GM18951 (cell line): ENCODE results near the gene MS4A6A.
"Not testable (repeated sequence)": the region's sequence is repeated elsewhere in the genome, so short reads cannot be mapped to it uniquely, and the experiment has no call there.

Experiments used
- POLR2A ChIP-seq: IDR thresholded peaks from 4 replicates; pipeline ENCODE4 v1.6.1; 2011; ENCODE audit warnings: mild to moderate bottlenecking; ENCODE audit not compliant: insufficient read length, insufficient read depth; ENCODE audit errors: extremely low read depth
- in situ Hi-C: fragments of 300-500 bp; cut with MboI; formaldehyde crosslinking; loops from one replicate; pipeline ENCODE4 v1.12.0; 2022; ENCODE audit warnings: low sequenced_read_pairs, mixed read lengths, inconsistent platforms; ENCODE audit not compliant: unreplicated experiment

Gene MS4A6A

GRCh38 chr11:60195923-60196368 lies 13.1 kb upstream of the MS4A6A start:
- in situ Hi-C loops: no loop called here
- TF ChIP-seq POLR2A: no peak

GRCh38 chr11:60194511-60194910 lies 11.6 kb upstream of the MS4A6A start:
- no peak for TF ChIP-seq POLR2A
- in situ Hi-C loops: no loop called here

GRCh38 chr11:60193687-60194433 lies 11.0 kb upstream of the MS4A6A start:
- no peak for TF ChIP-seq POLR2A
- in situ Hi-C loops: no loop called here

- in situ Hi-C loops: not testable (repeated sequence)
Measured at GRCh38 chr11:60192564-60192963, 9.7 kb upstream of the MS4A6A start.

- in situ Hi-C loops: not testable (repeated sequence)
Measured at GRCh38 chr11:60188481-60188880, 5.6 kb upstream of the MS4A6A start.

- in situ Hi-C loops: not testable (repeated sequence)
Measured at GRCh38 chr11:60186128-60186527, 3.2 kb upstream of the MS4A6A start.

GRCh38 chr11:60185512-60185827 lies 2.6 kb upstream of the MS4A6A start:
- in situ Hi-C loops: not testable (repeated sequence)

- in situ Hi-C loops: no loop called here
Measured at GRCh38 chr11:60184824-60185511, 2.1 kb upstream of the MS4A6A start.

GRCh38 chr11:60183591-60184205 lies 815 bp upstream of the MS4A6A start:
- no peak for TF ChIP-seq POLR2A
- in situ Hi-C loops: no loop called here

More at GRCh38 chr11:60184824-60185511, 2.1 kb upstream of the MS4A6A start:
- TF ChIP-seq POLR2A: no peak

GRCh38 chr11:60175860-60176275 lies 7.0 kb downstream of the MS4A6A start:
- in situ Hi-C loops: no loop called here
- TF ChIP-seq POLR2A: no peak

GRCh38 chr11:60172011-60172410 lies 10.9 kb downstream of the MS4A6A start:
- in situ Hi-C loops: no loop called here
- no peak for TF ChIP-seq POLR2A

- no peak for TF ChIP-seq POLR2A
- in situ Hi-C loops: no loop called here
Measured at GRCh38 chr11:60170566-60170965, 12.3 kb downstream of the MS4A6A start.

GRCh38 chr11:60169264-60169915 lies 13.5 kb downstream of the MS4A6A start:
- in situ Hi-C loops: no loop called here
- no peak for TF ChIP-seq POLR2A

GRCh38 chr11:60168306-60168705 lies 14.6 kb downstream of the MS4A6A start:
- no peak for TF ChIP-seq POLR2A
- in situ Hi-C loops: no loop called here

- in situ Hi-C loops: no loop called here
- TF ChIP-seq POLR2A: no peak
Measured at GRCh38 chr11:60165951-60166350, 16.9 kb downstream of the MS4A6A start.
